SHP77 (cell line): ENCODE data around the gene SCIMP.
"Not testable (repeated sequence)": the region's sequence is repeated elsewhere in the genome, so short reads cannot be mapped to it uniquely, and the experiment has no call there.

Source experiments
- DNase-seq, 2 experiments: peaks; one replicate each; lab custom pipeline; 2025; lab: John Stamatoyannopoulos, UW

Gene SCIMP

DNA sequence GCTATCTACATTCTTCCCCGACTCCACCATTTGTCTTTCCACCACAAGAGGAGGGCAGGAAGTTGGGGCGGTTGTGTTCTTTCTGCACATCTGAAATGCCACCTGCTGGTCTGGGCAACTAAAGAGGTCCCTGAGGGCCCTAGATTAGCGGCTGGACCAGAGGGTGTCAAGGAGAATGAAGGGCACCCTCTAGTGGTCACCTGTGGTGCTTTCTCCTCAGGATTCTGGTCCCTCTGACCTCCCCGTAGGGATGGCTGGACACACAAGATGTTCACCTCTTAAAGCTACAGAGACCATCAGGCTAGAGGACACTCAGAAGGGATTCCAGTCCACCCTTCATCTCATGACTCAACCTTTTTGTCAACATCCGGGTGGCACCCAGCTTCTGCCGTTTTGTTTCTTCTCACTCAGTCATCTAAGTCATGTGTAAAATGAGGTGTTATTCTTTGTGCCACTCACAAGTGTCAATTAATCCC lies 2.9 kb upstream of the SCIMP start:
- DNase-seq = peak; percentile 84 to 87

DNA sequence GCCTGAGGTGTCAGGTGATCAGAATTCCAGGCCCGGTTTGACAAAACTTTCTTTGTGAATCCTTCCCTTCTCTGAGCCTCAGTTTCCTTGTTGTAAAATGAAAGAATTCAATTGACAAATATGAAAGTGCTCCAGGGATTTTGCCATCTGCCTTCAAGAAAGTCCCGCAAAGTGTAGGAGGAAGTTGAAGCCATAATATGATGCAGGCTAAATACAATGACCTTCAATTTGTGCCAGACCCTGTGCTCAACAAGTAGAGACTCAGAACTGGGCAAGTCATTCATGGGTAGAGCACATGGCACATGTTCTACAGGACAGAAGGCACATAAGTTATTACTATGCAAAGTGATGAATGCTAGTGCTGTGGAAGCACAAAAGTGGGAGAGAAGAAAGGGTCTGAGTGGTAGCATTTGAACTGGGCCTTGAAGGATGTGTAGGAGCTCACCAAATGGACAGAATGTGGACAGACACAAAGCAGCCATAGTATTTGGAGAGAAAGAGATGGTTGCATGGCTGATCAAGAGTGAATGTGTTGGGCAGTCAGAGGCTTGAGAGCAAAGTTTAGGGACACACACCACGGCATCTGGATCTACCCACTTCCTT lies 2.4 kb upstream of the SCIMP start:
- DNase-seq = no peak

DNA sequence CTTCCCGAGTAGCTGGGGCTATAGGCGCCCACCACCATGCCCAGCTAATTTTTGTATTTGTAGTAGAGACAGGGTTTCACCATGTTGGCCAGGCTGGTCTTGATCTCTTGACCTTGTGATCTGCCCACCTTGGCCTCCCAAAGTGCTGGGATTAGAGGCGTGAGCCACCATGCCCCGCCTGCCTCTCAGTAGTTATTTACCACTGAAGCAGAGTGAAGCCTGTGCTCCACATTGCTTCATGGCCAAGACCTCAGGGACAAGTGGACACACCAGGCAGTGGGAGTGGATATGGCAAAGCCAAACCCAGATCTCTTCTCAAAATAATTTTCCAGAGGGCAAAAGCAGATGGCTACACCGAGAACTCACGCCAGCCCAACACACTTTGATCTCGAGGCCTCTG lies 1.2 kb downstream of the SCIMP start:
- DNase-seq = not testable (repeated sequence)

DNA sequence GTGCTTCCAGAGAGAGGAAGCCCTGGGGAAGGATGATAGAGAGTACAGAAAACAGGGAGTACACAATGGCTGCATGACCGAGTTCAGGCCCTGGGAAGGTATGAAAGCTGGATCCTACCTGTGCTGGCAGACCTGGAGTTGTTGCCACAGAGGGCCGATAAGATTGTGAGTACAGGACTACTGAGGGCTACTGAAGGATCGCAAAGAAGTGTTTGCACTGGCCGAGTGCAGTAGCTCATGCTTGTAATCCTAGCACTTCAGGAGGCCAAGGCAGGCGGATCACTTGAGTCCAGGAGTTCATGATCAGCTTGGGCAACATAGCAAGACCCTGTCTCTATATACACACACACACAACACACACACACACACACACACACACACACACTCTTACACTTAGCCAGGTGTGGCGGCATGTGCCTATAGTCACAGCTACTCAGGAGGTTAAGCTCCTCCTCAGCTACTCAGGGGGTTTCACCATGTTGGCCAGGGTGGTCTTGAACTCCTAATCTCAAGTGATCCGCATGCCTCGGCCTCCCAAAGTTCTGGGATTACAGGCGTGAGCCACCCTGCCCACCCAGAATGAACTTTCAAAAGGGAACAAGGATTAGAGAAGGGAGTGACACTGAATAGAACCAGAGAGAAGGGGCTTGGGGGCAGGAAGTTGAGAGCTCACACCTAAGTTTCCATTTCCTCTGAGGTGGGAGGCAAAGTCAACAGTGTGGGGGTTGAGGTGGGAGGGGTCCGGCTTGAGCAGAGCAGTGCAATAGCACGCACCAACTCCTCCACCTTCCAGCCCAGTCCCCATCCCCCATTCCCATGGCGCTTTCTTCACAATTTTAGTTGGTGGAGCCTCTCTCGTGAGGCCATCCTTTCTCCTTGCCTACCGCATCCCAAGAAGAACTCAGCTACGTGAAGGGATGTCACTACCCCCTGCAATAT lies 7.5 kb downstream of the SCIMP start:
- no peak for DNase-seq

DNA sequence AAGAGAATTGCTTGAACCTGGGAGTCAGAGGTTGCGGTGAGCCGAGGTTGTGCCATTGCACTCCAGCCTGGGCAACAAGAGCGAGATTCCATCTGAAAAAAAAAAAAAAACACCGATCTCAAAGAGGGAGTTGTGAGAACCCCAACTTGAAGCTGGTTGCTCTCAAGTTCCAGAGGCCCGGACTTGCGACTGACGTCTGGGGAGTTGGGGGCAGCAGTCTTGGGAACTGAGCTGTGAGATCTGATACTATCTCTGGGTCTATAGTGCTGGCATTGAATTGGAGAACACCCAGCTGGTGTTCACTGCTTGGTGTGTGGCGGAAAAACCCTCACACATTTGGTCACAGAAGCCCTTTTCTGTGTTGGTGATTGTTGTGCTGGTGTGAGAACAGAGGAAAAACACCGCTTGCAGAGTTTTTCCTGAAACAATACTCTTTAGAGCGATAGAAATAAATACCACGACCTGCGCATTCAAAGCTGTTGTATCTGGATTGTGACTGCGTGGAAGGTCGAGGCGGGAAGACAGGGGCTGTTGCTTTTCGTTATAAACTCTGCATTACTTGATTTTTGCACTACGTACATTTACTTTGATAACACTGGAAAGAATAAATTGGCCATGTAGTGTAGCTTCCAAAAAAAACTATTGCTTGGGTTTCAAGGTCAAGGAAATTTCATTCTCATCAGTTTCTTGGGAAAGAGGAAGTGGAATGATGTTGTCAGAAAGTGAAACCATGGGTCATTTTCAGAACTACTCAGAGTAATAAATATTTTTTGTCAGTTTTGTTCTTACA lies 8.8 kb downstream of the SCIMP start:
- no peak for DNase-seq

DNA sequence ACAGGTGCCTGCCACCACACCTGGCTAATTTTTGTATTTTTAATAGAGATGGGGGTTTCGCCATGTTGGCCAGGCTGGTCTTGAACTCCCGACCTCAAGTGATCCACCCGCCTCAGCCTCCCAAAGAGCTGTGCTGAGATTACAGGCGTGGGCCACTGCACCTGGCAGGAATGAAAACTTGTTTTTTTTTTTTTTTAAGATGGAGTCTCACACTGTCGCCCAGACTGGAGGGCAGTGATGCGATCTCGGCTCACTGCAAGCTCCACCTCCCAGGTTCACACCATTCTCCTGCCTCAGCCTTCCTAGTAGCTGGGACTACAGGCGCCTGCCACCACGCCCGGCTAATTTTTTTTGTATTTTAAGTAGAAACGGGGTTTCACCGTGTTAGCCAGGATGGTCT lies 12.7 kb downstream of the SCIMP start:
- DNase-seq = not testable (repeated sequence)

DNA sequence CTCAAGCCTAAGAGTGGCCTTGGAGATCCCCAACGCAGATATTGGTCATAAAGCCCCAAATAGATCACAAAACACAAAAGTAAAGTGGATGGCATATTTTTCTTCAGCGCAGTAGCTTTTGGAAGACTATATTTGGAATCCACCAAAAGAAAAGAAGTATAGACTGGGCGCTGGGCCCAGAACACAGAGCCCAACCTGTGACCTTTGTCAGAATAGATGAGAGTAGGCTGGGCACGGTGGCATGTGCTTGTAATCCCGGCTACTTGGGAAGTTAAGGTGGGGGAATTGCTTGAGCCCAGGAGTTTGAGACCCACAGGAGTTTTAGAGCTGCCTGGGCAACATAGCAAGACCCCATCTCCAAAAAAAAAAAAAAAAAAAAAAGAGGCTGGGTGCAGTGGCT lies 14.6 kb downstream of the SCIMP start:
- no peak for DNase-seq

DNA sequence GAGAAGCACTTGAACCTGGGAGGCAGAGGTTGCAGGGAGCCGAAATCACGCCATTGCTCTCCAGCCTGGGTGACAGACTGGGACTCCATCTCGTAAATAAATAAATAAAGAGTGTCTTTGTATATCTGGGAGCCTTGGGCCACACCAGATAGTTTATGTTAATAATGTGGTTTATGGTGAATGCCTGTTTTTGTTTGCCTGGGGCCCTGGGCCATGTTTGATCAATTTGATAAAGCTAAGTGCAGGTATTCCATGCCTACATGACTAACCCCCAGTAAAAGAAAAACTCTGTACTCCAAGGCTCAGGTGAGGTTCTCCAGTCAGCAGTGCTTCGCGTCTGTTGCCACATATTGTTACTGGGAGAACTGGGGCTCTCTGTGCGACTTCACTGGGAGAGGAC lies 15.1 kb downstream of the SCIMP start:
- DNase-seq = no peak

DNA sequence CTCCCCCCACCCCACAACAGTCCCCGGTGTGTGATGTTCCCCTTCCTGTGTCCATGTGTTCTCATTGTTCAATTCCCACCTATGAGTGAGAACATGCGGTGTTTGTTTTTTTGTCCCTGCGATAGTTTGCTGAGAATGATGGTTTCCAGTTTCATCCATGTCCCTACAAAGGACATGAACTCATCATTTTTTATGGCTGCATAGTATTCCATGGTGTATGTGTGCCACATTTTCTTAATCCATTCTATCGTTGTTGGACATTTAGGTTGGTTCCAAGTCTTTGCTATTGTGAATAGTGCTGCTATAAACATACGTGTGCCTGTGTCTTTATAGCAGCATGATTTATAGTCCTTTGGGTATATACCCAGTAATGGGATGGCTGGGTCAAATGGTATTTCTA lies 17.1 kb downstream of the SCIMP start:
- not testable (repeated sequence) for DNase-seq

DNA sequence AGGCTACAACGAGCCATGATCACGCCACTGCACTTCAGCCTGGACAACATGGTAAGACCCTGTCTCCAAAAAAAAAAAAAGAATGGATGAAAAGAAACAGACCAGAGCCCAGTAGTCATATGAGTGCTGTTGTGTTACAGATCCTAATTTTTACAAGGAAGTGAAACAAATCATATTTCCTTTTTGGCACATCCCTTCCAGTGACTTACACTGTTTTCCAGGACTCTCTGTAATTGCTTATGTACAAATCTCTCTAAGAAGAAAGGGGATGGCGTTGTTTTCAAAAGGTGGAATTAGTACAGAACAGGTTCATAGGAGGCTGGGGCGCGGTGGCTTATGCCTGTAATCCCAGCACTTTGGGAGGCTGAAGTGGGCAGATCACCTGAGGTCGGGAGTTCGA lies 23.2 kb downstream of the SCIMP start:
- no peak for DNase-seq

DNA sequence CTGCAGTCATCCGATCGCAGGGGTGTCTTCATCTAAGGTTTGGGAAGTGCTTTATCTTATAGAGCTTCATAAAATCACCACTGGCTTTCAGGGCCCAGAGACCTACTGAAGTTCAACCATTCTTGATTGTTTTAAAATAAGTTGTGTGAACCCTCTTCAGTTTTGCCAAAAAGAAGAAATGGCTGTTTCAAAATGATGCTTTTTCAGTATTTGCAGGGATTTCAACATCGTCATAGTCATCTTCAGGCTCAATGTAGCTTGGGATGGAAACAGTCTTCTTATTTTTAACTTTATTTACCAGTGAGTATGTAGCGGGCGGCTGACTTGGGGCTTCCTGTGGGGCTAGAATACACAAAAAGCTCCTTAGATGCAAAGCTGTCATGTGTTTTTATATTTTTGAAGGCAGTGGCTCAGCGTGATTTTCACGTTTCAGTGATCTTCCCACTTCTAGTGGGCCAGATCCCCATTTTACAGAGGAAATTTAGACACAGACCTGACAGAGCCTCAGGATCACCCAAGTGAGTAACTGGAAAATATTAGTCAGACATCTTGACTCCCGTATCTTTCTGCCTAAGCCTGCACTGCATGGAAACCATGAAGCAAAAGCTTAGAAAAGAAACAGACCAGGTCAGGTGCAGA lies 23.9 kb downstream of the SCIMP start:
- DNase-seq = no peak

DNA sequence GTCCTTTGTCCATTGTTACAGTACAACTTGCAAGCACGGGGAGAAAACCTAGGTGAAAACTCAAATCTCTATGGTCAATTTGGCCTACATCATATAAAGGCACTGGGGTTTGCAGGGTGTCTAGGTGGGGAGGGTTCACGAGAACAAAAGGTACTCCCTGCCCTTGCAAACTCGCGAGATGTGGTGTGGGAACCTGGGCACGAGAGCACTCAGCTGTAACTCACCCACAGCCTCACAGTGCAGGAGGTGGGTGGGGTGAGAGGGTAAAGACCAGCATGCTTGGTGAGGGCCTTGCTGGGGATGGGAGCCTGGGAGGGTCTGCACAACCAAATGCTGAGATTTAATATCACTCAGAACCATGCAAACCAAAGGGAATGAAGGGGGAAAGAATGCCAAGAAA lies 24.6 kb downstream of the SCIMP start:
- DNase-seq = no peak

DNA sequence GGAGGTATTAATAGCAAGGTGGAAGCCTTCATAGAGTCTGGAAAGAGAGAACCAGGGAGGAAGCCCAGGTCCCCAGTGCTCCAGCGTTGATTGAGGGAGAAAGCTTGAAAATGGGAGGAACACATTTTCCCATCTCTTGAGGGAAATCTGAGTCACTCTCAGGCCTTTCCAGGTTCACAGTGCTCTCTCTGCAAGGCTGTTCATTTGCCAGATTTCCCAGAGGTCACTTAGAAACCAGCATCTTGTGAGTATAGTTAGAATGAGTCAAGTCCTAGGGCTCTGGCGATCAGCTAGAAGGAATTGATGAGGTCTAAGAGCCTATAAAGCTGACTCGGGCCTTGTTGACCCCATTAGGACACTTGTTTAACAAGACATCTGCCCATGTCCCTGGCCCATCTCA lies 25.3 kb downstream of the SCIMP start:
- DNase-seq = no peak

DNA sequence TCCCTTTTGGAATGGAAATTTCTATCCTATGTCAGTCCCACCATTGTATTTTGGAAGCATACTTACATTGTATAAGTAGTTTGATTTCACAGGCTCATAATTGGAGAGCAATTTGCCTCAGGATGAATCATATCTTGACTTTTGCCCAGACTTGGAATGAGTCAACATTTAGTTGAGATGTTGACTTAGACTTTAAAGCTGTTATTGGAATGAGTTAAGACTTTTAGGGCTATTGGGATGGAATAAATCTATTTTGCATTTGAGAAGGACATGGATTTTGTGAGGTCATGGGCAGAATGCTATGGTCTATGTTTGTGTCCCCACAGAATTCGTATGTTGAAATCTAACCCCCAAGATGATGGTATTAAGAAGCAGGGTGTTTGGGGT lies 30.8 kb downstream of the SCIMP start:
- DNase-seq = no peak

DNA sequence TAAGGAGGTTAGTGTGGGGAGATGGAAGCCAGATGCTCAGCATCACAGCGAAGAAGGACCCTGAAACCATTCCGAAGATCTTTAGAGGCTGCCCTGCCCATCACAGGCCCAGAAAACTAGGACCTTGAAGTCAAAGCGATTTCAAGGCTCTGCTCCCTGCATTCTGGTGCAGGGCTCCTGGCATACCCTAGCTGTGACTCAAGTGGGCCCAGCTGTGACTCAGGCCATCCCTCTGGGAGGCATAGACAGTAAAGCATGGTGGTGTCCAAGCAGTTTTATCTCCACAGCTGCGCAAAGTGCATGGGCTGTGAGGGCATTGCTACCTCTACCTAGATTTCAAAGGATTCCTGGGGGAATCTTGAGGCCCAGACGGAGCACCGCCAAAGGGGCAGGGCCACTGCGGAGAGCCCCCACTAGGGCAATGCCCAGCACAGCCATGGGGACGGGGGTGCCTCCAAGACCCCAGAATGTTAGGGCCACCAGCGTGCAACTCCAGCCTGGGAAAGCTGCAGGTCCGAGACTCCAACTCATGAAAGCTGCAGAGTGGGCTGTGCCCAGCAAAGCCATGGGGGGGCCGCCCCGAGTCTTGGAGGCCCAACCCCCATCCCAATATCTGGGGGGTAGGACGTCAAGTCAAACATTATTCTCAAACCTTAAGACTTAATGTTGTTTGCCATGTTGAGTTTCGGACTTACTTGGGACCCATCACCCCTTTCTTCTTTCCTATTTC lies 31.3 kb downstream of the SCIMP start:
- DNase-seq = no peak

DNA sequence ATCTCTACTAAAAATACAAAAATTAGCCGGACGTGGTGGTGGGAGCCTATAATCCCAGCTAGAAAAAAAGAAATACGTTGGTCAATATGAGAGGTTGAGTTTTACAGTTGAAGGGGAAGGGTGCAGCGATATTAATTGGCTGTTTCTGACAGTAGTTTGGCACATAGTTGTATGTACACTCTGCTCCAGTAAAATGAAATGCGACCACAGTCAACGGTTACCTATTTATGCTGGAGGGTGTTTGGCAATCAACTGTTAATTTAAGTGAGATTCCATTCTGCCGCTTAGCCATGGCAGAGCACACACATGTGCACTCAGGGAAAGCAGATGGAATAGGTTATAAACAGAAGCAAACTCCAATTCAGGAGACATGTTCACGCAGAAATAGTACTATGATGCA lies 33.6 kb downstream of the SCIMP start:
- no peak for DNase-seq

DNA sequence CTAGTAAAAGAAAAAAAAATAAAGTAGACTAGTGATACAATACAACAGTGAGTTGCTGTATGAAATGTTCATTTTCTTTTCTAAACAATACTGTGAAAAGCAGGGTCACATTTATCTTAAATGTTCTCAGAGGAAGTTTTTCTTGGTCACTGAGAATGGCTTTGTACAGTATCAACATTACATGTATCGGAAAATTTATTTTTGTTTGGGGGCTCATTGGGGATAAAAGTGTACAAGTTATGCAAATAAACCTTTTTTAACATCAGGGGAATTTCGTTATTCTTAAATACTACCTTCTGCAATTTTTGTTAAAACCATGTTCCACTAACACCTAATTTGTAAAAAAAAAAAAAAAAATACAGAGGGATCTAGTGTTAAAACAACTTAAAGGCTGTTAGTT lies 34.3 kb downstream of the SCIMP start:
- DNase-seq = no peak

DNA sequence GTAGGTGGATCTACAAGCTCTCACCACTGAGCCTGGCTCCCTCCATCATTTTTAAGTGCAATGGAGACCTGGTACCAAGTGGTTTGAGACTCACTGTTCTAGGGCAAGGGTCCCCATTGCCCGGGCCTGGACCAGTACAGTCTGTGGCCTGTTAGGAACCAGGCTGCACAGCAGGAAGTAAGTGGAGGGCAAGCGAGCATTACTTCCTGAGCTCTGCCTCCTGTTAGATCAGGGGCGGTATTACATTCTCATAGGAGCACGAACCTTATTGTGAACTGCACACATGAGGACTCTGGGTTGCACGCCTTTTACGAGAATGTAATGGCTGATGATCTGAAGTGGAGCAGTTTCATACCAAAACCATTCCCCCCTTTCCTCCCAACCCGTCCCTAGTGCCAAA lies 36.2 kb downstream of the SCIMP start:
- no peak for DNase-seq

DNA sequence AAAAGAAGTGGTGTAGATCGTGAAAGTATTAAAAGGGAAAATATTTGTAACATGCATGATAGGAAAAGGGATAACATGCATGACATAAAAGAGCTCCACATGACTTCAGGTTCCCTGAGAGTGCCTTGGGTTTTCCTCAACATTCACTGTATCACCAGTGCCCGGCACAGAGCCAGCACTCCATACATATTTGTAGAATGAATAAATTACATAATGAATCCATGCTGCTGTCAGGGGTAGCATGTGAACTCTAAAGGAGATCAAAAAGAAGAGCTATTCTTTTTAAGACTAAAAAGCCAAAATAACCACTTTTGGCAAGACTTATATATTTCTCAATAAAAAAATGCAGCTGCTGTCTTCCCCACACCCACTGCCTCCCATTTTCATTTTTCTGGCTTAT lies 40.3 kb downstream of the SCIMP start:
- no peak for DNase-seq

DNA sequence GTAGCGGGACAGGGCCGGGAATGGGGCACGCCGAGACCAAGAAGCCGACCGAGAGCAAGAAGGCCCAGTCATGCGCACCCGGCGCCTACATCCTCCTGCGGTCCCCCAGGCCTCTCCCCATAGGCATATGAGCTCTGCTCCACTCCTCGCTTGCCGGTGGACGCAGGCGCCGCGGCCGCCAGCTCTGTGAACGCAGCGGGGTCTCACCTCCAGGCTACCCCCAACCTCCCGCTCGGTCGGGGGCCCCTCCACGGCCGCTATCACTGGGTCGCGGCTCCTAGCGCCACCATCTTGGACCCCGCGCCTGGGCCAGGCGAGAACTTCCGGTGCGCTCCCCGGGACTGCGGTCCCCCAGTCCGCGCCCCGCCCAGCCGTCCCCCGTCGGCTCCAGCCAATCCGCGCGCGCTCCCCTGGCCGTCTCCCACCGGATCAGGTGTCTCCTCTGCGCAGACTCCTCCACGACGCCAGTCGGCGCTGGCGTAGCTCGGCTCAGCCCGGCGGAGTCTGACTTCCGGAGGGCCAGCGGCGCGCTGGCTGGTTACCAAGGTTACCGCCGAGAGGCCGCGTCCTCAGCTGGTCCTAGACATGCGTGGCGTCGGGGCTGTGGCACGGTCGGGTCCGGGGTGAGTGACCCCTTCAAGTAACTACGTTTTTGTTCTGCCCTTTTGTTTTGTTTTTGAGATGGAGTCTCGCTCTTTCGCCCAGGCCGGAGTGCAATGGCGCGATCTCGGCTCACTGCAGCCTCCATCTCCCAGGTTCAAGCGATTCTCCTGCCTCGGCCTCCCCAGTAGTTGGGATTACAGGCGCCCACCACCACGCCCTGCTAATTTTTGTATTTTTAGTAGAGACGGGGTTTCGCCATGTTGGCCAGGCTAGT lies 42.9 kb downstream of the SCIMP start, which contains the start of gene ZNF594:
ZNF594 (minus strand) TSS at position 328 of the 877 bp plus-strand sequence. CDS start 7,612 bp downstream, outside the sequence.
- DNase-seq = peak; percentile 70 to 82
